RPMI8226 (cell line): ENCODE results near the gene AGO3.
A peak's percentile ranks its signal among the peaks of the same experiment; 100 is the strongest.

ENCODE experiments used
- DNase-seq: peaks from one replicate; pipeline ENCODE4 v3.0.0-alpha.2; 2015

Gene AGO3

DNA sequence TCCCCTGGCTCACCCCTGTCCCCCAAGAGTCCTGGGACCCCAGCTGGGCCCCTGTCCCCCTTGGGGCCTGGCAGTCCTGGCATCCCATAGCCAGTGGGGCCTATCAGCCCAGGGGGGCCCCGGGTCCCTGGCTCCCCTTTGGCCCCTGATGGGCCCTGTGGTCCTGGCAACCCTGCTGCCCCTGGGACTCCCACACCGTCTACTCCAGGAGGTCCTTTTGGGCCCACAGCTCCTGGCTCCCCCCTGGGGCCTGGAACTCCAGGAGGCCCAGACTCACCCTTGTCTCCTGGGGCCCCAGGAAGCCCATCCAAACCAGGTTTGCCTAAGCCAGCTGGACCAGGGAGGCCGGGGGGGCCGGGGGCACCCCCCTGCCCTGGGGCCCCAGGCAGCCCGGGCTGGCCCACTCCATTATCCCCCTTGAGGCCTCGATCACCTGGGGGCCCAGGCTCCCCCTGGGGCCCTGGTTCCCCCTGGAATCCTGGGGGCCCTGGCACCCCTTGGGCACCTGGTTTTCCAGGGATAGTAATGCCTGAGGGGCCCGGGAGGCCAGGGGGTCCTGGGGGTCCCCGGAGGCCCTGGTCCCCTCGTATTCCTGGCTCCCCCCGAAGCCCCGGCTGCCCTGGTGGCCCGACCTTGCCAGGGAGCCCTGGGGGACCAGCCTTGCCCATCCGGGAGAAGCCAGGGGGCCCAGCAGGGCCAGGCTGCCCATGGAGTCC is 167.9 kb downstream of the AGO3 start:
- DNase-seq: no peak

DNA sequence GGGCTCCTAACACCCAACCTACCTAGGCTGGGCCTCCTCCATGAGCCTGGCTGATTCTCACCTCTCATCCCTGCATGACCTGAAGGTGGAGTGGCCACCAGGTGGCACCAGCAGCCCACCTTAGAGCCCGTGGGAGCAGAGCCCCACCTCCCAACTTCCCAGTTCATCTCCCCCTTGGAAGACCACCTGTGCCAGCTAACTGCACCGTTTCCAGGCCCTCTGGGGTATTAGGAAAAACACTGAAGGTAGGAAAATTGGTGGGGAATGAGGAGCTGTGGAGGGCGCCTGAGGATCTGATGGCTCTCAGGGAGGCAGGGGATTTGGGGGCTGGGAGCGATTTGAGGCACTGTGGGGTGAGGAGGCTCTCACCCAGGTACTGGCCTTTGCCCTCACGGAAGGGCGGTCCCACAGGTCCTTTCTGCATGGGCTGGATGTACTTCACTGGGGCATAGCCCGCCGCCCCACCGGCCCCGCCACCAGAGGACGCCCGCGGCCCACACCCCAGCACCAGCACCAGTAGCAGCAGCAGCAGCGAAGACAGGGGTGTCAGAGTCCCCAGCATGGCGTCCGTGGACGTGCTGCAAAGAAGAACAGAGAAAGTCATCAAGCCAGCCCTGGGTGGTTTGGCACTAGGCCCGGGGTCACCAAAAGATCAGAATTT is 168.9 kb downstream of the AGO3 start:
- peak; percentile 82 for DNase-seq

DNA sequence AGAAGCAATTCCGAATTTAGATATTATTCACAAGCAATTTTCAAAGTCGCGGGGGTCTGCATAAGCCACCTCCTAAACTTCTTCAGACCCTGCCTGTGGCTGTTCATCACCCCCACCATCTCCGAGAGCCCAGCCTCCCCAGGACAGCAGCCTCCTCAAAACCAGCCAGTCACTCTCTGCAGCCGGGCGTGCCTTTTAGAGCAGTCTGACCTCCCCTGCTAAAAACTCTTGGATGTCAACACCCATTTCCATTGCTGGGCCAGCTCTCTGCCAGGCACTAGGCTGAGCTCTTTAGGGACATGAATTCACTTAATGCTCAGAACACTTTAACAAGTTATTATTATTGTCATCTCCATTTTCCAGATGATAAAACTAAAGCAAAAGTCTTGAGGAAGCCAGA is 169.5 kb downstream of the AGO3 start:
- no peak for DNase-seq

DNA sequence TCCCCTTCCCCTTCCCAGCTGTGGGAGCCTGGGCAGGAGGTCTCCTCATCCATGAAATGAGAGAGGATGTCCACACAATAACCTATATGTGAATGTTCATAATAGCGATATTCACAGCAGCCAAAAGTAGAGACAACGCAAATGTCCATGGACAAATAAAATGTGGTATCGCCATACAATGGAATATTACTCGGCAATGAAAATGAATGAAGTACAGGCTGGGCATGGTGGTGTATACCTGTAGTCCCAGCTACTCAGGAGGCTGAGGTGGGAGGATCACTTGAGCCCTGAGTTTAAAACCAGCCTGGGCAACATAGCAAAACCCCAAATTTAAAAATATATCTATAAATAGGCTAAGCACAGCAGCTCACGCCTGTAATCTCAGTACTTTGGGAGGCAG is 170.6 kb downstream of the AGO3 start:
- DNase-seq: no peak

DNA sequence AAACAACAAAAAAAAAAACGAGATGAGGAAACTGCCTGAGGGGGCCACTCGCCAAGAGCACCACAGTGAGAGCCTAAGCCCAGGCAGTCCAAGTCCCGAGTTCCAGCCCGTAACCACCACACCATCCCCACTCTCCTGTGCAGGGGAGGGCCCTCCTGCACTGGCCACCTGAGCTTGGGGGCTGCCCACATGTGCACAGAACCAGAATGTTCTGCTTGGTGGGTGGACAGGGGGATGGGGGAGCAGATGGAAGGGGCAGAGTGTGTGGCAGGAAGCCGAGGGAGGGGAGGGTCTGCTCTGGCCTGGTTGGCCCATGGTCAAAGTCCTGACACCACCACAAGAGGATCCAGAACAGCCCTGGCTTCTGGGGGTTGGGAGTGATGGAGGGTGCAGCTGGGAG is 175.4 kb downstream of the AGO3 start:
- DNase-seq: no peak

DNA sequence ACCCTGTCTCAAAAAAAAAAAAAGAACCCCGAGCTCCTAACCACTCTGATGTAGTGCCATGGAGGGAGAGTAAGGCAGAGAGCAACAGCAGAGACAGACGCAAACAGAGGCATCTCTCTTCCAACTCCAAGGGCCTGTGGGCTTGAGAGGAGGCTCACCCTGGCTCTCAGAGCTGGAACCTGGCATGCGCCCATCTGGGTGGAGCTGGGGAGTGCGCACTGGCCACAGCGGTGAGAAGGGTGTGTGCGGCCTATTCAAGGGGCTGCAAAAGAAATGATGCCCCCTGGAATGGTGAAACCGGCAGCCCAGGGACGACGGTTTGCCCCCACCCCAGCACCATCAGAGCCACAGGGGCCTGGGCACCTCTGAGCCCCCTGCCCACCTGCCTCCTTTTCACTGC is 176.5 kb downstream of the AGO3 start:
- DNase-seq: no peak

GRCh38 chr1:36108314-36108713 is 177.4 kb downstream of the AGO3 start:
- DNase-seq: no peak

DNA sequence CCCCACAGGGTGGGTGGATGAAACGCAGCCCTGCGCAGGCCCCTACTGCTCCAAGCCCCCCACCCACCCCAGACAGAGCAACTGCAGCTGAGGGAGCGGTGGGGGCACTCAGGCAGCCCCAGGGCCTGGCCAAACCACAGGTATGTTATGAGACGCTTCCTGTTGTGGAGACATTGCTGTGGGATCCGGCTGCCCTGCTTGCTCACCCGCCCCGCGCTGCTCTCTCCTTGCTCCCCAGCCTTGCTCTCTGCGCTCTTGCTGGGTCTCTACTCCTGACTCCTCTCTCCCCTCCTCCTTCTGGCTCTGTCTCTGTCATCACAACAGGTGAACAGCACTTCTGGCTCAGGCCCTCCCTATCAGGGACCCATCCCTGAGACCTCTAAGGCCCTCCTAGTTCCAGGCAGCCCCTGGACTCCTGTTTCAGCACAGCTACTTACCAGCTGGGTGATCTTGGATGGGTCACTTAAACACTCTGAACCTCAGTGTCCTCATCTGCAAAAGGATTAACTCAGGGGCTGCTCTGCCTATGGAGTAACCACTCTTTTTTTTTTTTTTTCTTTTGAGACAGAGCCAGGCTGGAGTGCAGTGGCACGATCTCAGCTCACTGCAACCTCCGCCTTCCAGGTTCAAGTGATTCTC is 178.3 kb downstream of the AGO3 start:
- DNase-seq: peak; percentile 61

DNA sequence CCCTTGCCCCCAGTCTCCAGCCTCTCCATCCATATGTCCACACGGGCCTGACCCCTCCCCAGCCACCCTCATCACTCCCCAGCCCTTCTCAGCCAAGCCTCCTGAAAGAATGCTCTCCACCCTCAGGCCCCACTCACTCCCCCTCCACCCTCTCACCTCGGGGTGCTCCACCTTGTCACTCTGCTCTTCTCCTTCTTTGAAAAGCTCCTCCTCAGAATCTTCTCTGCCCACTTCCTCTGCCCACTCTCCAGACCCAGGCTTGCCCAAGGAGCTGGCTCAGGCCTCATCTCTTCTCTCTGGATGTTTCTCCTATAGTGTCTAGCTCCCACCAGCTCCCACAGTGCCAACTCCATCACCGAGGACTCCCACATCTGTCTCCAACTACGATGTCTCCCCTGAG is 180.2 kb downstream of the AGO3 start:
- no peak for DNase-seq

DNA sequence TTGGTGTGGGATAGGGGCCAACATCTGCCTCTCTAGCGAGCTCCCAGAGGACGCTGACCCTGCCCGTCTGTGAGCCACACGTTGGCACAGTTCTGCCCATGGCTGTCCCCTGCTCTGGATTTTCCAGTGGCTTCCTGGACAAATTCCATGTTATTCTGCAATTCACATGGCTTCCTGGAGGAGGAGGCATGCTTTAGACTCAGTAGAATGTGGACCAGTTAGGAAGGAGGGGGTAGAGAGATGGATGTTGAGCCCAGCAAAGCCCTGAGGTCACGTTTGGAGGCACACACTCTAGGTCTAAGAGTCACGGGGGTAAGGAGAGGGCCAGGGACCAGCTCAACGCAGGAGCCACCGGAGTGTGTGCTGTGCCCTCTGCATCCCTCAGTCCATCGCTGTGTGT is 181.9 kb downstream of the AGO3 start:
- DNase-seq: no peak

GRCh38 chr1:36114371-36114770 is 183.5 kb downstream of the AGO3 start:
- no peak for DNase-seq

DNA sequence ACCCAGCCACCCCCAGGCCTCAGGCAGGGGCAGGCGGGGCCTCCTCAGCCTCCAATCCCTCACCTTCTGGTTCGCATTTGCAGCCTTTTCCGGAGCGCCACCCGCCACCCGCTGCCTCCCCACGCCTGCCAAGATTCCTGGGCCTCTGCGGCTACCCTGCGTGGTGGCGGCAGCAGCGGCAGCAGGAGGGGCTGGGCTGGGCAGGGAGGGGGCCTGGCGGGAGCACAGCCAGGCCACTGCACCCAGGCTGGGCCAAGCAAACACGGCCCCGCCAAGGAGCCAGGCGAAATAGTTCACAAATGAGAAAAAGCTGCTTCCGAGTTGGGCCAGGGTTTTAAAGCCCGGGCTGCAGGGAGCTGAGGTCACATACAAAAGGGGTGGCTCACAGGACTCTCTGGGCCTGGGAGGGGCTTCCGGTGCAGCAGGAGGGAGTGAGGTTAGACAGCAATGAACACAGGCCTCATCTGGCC is 184.3 kb downstream of the AGO3 start:
- DNase-seq: no peak

- no peak for DNase-seq
Observed at GRCh38 chr1:36115931-36116330, 185.0 kb downstream of the AGO3 start.

DNA sequence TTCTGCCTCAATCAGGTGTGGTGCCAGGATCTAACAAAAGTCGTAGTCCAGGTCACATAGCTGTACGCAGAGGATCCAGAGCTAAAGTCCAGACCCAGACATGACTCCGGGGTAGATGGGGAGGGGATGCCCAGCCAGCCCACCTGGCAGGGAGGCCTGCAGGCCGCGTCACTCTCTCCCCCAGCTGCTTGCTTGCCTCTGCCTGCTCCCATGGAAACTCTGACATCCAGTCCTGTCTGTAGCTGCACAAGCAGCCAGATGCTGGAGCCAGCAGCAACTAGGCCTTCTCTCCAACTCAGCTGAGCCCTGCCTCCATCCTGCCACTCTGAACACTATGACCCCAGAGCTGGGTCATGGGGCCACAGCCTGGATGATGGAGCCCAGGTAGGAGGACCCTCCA is 186.0 kb downstream of the AGO3 start:
- DNase-seq: no peak

DNA sequence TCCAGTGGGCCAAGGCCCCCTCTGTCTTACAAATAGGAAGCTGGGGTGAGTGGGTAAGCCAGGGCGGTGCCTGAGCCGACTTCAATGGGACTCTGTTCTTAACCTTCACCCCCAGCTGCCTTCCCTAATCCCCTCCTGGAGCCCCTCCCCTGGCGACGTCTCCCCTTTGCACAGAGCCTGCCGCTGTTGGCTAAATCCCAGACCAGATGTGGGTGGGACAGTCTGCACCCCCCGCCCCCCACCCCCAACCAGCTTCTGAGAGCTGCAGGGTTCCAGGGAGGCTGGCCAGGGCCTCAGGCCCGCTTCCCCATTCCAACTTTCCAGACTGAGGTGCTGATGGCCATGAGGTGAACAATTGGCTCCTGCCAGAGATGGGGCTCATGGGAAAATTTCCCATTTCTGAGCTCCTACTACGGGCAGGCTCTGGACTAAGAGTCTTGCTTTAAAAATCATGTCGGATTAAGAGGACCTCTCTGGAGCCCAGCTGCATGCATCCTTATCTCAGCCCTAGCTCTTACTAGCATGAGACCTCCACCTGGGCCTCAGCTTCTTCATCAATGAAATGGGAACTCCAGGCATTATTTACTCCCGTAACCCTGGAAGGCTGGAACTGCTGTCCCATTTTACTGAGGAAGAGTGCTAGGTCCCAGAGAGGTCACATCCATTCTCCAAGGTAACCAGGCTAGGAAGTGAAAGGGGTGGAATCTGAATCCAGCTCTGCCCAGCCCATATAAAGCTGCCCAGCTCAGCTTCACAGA is 187.7 kb downstream of the AGO3 start:
- DNase-seq: no peak

DNA sequence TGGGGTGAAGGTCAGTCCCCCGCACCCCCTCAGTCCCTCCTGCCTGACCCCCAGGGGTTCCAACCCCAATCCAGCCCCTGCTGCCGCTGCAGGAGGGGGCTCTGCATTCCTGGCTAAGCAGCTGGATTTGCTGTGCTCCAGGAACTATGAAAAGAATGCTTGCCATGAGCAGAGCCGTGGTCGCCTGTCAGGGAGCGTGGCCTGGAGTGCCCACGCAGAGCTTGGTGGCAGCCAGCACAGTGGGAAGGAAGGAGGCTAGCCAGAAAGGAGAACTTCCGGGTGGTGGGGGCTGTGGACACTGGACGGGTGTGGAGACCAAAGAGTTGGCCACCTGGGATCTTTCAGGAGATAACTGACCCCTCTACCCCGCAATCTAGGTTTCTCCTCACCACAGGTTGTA is 188.6 kb downstream of the AGO3 start:
- no peak for DNase-seq
